Effector memory CD4-positive, alpha-beta T cell (primary cell): ENCODE results near the gene RETREG1.

Experiments
- DNase-seq, 3 donors: peaks; one replicate each; pipeline ENCODE4 v3.0.0-alpha.2; 2020
- H3K27ac ChIP-seq: 2 replicates; pipeline ENCODE4 v1.7.0; 2013; ENCODE audit warnings: mild to moderate bottlenecking, low read length, moderate library complexity; ENCODE audit not compliant: insufficient read depth, poor library complexity, severe bottlenecking
- H3K27me3 ChIP-seq: replicated peaks from 2 replicates; pipeline ENCODE4 v1.7.0; 2013; ENCODE audit warnings: mild to moderate bottlenecking, low read length; ENCODE audit not compliant: insufficient read depth, control insufficient read depth, poor library complexity, severe bottlenecking
- H3K36me3 ChIP-seq: 2 replicates; pipeline ENCODE4 v1.7.0; 2013; ENCODE audit warnings: mild to moderate bottlenecking, low read length, moderate library complexity; ENCODE audit not compliant: control insufficient read depth, insufficient read depth
- H3K4me1 ChIP-seq: 2 replicates; pipeline ENCODE4 v1.7.0; 2013; ENCODE audit warnings: low read length, mild to moderate bottlenecking; ENCODE audit not compliant: control insufficient read depth, insufficient read depth, poor library complexity, severe bottlenecking
- H3K4me3 ChIP-seq: 2 replicates; pipeline ENCODE4 v1.7.0; 2013; ENCODE audit warnings: low read length, low read depth, mild to moderate bottlenecking; ENCODE audit not compliant: insufficient read depth, poor library complexity, severe bottlenecking
- H3K9me3 ChIP-seq: 2 replicates; pipeline ENCODE4 v1.7.0; 2013; ENCODE audit warnings: mild to moderate bottlenecking, low read length, moderate library complexity; ENCODE audit not compliant: control insufficient read depth

RETREG1 gene

GRCh38 chr5:16464231-16464630 is 152.6 kb downstream of the RETREG1 start:
- H3K9me3 ChIP-seq = no peaks in the 10 kb centered on the region
- peaks cover 25% of the 10 kb centered on the region for H3K36me3 ChIP-seq
- DNase-seq = no peak
- peak overlapping the region; percentile 80 for H3K27ac ChIP-seq
- peaks cover 35% of the 10 kb centered on the region for H3K4me1 ChIP-seq
- H3K27me3 ChIP-seq = no peaks in the 10 kb centered on the region
- H3K4me3 ChIP-seq = peak overlapping the region; percentile 91

GRCh38 chr5:16461782-16462181 is 155.0 kb downstream of the RETREG1 start:
- Histone ChIP-seq H3K9me3 (no peaks in the 10 kb centered on the region), H3K36me3 (peaks cover 40% of the 10 kb centered on the region), H3K4me3 (no peak overlapping the region), H3K4me1 (peaks cover 34% of the 10 kb centered on the region), H3K27me3 (no peaks in the 10 kb centered on the region), H3K27ac (no peak overlapping the region)
- no peak for DNase-seq

- H3K4me1 ChIP-seq = peaks cover 32% of the 10 kb centered on the region
- no peaks in the 10 kb centered on the region for H3K9me3 ChIP-seq
- DNase-seq = no peak
- no peak overlapping the region for H3K27ac ChIP-seq
- H3K27me3 ChIP-seq = no peaks in the 10 kb centered on the region
- peaks cover 44% of the 10 kb centered on the region for H3K36me3 ChIP-seq
- H3K4me3 ChIP-seq = no peak overlapping the region
Measured at GRCh38 chr5:16461026-16461425, 155.8 kb downstream of the RETREG1 start.

- DNase-seq = no peak
- H3K4me1 ChIP-seq = peaks cover 32% of the 10 kb centered on the region
- H3K27me3 ChIP-seq = no peaks in the 10 kb centered on the region
- H3K4me3 ChIP-seq = no peak overlapping the region
- peaks cover 59% of the 10 kb centered on the region for H3K36me3 ChIP-seq
- H3K27ac ChIP-seq = no peak overlapping the region
- H3K9me3 ChIP-seq = no peaks in the 10 kb centered on the region
Measured at GRCh38 chr5:16459451-16459850, 157.3 kb downstream of the RETREG1 start.

- Histone ChIP-seq H3K4me3 (no peak overlapping the region), H3K27me3 (no peaks in the 10 kb centered on the region), H3K27ac (no peak overlapping the region), H3K4me1 (peaks cover 21% of the 10 kb centered on the region), H3K9me3 (no peaks in the 10 kb centered on the region), H3K36me3 (peaks cover 57% of the 10 kb centered on the region)
- no peak for DNase-seq
Measured at GRCh38 chr5:16457853-16458252, 158.9 kb downstream of the RETREG1 start.

DNA sequence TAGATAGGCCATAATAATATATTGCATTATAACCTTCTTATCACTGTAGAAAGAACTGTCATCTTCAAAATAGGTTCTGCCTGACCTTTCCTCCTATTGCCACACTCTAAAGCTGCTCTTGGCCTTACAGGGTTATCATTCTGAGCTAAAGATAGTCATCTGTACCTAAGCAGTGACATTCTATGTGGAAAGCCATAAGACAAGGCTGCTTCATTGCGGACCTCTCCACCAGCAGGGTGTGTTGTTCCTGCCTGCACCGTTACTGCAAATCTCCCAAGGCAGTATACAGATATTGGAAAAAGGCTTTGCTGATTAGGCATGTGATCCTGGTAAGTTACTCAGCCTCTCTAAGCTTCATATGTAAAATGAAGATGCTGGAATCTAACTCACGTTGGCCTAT is 159.3 kb downstream of the RETREG1 start:
- Histone ChIP-seq H3K4me1 (peaks cover 19% of the 10 kb centered on the region), H3K27me3 (no peaks in the 10 kb centered on the region), H3K9me3 (no peaks in the 10 kb centered on the region), H3K27ac (no peak overlapping the region), H3K4me3 (no peak overlapping the region), H3K36me3 (peaks cover 57% of the 10 kb centered on the region)
- no peak for DNase-seq

DNA sequence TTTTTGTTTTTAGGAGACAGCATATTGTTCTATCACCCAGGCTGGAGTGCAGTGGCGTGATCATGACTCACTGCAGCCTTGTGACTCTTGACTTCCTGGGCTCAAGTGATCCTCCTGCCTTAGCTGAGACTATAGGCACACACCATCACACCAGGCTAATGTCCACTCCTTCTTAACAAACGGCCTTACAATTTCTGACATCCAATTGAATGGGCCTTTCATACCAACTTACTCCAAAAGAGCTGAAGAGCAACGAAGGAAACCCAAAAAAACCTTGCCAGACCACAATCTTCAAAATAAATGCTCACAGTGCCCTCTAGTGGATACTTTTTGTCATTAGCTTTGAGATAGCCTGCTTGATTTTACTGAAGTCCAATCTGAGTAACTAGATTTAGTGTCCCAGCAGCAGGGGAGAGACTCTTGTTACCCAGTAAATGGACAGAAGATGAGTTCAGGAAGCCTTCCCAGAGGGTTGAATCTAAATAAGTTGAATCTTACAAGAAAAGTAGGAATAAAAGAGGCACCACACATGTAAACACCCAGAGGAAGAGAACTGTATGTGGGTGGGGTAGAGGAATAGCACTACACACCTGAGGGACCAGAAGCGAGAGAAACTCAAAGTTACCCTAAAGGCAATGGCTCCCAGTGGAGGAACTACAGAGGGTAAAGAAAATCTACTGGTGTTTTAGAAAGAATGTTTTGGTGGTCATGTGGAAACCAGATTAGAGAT is 160.5 kb downstream of the RETREG1 start:
- H3K36me3 ChIP-seq = peaks cover 57% of the 10 kb centered on the region
- peaks cover 7% of the 10 kb centered on the region for H3K4me1 ChIP-seq
- H3K4me3 ChIP-seq = no peak overlapping the region
- no peak for DNase-seq
- no peaks in the 10 kb centered on the region for H3K9me3 ChIP-seq
- H3K27me3 ChIP-seq = no peaks in the 10 kb centered on the region
- no peak overlapping the region for H3K27ac ChIP-seq

- Histone ChIP-seq H3K9me3 (no peaks in the 10 kb centered on the region), H3K4me1 (peaks cover 6% of the 10 kb centered on the region), H3K36me3 (peaks cover 61% of the 10 kb centered on the region), H3K27ac (no peak overlapping the region), H3K4me3 (no peak overlapping the region), H3K27me3 (no peaks in the 10 kb centered on the region)
- DNase-seq = no peak
Measured at GRCh38 chr5:16455668-16456067, 161.1 kb downstream of the RETREG1 start.

DNA sequence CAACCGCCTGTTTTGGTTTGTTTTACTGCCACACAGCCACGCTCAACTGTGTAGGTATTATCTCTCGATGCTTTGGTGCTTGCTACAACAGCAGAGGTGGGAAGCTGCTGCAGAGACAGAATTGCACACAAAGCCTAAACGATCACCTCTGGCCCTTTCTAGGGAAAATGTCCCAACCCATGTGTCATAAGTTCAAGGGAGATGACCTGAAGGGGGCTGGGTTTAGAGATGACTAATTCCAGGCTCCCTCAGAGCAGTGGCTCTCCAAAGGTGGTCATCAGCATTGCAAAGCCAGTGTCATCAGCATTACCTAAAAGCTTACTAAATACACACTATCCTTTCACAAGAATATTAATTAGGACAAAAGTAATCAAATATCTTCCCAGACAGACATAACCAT is 162.1 kb downstream of the RETREG1 start:
- Histone ChIP-seq H3K27me3 (no peaks in the 10 kb centered on the region), H3K36me3 (peaks cover 66% of the 10 kb centered on the region)
- DNase-seq = no peak

DNA sequence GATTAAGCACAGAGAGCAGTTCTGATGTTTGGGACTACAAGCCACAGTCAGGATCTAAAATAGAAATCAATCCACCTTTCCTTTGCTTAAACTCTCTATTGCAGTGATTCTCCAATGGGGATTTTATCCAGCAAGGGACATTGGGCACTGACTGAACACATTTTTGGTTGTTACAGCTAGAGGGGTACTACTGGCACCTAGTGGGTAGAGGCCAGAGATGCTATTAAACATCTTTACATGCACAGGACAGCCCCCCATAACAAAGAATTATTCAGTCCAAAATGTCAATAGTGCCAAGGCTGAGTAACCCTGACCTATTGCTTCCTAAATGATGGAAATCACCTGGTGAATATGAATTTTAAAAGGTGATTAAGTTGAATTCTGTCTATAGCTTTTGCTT is 163.2 kb downstream of the RETREG1 start:
- peaks cover 77% of the 10 kb centered on the region for H3K36me3 ChIP-seq
- no peak overlapping the region for H3K27ac ChIP-seq
- no peaks in the 10 kb centered on the region for H3K27me3 ChIP-seq
- no peak overlapping the region for H3K4me3 ChIP-seq
- H3K9me3 ChIP-seq = no peaks in the 10 kb centered on the region
- peaks cover 6% of the 10 kb centered on the region for H3K4me1 ChIP-seq
- DNase-seq = no peak

More for the DNA sequence above, 162.1 kb downstream of the RETREG1 start:
- Histone ChIP-seq H3K27ac (no peak overlapping the region), H3K9me3 (no peaks in the 10 kb centered on the region), H3K4me3 (no peak overlapping the region), H3K4me1 (peaks cover 6% of the 10 kb centered on the region)
